Kidney glomerular epithelial cell (primary cell): Measurements from ENCODE around the gene DLGAP1.

Experiments used
- DNase-seq: peaks from one replicate; lab custom pipeline; 2025; lab: John Stamatoyannopoulos, UW

DLGAP1 gene

DNA sequence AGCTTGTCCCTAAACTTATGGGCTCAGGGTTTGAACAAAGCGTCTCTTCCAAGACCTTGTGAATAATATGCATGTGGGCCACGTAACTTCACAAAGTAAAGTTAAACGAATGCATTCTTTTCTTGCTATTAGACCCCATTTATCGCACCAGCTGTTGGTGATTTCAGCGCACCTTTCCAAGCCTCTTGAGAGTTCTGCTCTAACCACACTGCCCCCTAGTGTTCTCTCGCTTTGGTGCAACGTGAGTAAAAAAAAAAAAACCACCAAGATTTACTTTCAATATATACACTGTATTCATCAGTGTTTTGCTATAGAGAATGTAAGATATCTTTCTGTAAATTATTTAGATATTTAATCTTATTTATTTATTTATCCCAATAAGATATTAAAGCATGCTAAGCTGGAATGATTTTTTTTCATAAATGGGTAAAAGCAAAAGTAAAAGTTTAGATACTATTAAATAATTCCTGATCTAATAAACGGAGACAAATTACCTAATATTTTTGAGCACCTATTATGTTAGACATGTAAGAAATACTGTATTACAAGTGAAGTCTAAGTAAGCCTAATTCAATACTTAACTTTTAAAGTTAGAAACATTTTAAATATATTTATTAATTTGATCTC lies 459.5 kb downstream of the DLGAP1 start:
- peak; percentile 56 for DNase-seq

DNA sequence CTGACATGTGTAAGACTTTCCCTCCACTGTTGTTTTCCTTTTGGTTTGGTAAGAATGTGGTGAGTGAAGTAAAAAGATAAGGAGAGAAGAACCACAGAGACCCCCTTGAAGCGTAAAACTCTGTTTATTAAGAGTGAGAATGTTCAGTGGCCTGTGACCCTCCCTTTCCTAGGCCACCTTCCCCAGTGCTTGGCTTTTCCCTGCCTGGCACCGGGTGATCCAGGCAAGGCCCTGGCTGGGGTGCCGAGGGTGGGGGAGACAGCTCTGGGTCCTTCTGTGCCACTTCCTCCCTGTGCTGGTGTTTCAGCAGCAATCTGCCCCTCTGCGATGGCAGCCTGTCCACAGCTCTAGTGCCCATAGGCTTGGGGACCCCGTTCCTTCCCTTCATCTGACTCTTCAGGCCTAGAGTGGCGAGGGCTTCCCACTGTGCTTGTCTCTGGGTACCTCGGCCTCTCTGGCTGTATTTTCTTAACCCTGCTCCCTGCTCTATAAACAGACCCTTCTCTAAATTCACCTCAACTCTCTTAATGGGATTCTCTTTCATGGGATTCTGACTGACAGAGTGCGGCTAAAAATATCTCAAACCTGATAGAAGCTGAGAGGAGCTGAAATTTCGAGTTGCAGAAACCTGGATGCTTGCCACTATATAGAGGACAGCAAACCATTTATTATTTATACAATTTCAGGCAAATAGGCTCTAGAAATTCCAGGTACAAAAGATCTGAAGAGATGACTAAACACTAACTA lies 461.0 kb downstream of the DLGAP1 start:
- DNase-seq = peak; percentile 51

GRCh38 chr18:3985664-3986063 lies 469.4 kb downstream of the DLGAP1 start:
- peak; percentile 64 for DNase-seq

DNA sequence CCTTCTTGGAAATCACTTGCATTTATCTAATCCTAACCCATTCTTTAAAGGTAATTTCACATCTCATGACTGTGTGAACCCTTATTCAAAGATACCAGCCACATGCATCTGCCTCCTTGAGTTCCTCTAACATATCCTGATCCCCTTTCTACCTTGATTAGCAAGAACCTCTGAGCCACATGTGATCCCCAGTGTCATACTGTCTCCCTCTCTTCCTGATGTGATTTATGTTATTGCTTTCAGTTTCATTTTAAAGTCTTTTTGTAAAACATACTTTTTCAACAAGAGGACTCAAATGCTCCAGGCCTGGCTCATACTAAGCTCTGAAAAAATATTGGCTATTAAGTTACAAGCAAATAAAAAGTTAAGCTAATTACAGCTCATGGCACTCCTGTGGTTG lies 470.1 kb downstream of the DLGAP1 start:
- no peak for DNase-seq

DNA sequence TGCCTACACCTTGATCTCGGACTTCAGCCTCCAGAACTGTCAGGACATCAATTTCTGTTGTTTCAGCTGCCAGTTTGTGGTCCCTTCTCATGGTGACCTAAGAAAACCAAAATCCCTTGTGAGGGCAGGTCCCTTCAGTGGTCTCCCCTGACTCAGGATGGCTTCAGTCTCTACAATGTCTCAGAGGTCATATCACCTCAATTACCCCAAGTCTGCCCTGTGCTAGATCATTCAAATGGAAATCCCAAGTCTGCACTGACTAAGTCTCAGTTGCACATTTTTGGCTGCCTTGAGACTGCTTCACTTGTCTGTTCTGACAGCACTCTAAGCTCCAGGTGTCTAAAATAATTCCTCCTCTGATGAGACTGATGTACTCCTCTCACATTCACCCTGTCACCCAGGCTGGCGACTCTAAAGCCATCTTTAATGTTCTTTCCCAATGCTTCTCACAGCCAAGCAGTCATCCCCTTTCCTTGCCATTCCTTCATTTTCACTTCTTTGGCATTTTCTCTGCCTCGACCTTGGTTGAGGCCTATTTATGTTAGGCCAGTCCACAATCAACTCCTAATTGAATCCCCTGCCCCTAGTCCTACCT lies 470.8 kb downstream of the DLGAP1 start:
- no peak for DNase-seq

- peak; percentile 30 for DNase-seq
These were observed 471.6 kb downstream of the DLGAP1 start for GRCh38 chr18:3983351-3983969.

DNA sequence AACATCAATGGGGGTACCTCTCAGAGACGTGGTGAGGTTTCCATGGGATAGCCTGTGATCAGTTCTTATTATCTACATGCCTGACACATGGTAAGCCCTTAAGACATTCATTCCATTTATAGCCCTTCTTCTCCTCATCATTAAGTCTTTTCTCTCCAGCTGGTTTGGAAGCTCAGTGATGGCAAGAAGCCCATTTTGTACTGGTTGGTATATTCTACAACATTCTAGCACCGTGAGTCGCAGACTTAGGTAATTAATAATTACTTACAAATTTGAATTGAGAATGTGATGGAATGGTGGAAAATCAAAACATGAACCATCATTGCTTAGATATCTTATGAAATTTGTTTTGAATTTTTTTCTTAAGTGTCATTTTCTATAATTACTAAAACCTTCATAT lies 472.6 kb downstream of the DLGAP1 start:
- peak; percentile 67 for DNase-seq

GRCh38 chr18:3979024-3979423 lies 476.1 kb downstream of the DLGAP1 start:
- DNase-seq = no peak

DNA sequence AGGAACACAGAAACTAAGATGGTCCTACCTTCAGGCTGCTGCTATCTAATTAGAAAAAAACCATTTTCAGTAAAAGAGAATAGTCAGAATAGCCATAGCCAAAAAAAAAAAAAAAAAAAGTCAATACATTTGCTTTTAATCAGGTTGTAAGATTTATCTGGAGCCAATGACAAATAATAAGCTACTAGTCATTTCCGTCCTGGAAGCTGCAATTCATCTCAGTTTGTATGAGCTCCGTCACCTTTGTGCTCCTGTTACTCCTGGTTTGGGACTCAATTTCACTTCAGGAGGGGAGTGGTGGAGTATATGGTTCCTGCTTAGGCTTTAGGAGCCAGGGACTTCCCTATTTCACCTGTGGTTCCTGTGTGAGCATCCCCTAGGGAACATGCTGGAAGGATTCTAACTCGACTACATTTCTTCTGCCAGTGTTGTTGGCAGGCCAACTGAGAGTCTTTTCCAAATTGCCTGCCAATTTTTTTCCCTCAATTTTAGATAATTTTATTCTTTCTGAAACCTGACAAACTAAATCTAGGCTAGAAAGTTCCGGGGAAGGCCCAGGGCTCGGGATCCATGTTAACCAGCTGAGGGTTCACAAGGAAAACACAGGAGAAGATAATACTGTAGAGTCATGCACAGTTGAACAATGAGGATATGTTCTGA lies 481.8 kb downstream of the DLGAP1 start:
- DNase-seq = no peak

DNA sequence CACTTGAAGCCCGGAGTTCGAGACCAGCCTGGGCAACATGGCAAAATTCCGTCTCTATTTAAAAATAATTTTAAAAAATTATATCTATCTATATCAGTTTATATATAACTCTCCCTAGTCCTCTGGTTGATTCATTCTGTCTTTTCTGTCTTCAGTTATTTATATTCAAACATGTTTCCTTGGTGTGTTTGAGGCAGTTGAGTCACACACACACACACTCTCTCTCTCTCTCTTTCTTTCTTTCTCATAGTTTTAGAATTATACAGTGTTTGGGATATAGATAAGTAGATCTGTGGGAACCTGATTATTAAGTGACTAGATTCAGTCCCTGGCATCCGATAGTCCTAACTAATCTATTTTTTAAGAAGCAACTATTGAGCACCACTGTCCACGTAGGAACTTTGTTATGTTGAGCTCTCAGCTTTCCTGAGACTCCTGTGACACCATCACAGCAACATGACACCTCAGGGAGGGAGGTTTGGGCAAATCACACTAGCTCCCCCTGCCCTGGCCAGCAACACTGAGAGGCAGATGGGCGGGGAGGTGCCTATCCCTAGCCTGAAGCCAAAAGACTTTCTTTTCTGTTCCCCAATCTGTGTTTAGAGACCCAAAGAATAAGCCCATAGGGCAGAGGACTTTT lies 482.7 kb downstream of the DLGAP1 start:
- DNase-seq = no peak

DNA sequence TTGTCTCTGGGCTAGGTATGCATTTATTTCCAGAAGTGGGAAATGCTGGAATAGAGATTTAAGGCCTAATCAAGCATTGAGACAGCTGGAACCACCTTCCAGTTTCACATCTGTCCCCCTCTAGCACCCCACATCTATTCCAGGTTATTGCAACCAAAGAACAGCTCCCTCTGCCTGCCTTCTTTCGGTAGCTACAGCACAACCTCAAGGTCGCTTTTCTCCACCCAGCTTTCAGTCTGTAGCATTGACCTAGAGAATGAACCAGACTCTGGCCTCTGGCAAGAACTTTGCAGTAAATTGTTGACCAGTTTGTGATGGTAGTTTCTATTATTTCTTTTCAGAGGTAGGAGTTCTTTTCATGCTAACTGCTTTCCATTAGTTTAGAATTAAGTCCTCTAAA lies 484.2 kb downstream of the DLGAP1 start:
- DNase-seq = no peak

- peak; percentile 11 for DNase-seq
These were observed 487.5 kb downstream of the DLGAP1 start for GRCh38 chr18:3967359-3968180.

DNA sequence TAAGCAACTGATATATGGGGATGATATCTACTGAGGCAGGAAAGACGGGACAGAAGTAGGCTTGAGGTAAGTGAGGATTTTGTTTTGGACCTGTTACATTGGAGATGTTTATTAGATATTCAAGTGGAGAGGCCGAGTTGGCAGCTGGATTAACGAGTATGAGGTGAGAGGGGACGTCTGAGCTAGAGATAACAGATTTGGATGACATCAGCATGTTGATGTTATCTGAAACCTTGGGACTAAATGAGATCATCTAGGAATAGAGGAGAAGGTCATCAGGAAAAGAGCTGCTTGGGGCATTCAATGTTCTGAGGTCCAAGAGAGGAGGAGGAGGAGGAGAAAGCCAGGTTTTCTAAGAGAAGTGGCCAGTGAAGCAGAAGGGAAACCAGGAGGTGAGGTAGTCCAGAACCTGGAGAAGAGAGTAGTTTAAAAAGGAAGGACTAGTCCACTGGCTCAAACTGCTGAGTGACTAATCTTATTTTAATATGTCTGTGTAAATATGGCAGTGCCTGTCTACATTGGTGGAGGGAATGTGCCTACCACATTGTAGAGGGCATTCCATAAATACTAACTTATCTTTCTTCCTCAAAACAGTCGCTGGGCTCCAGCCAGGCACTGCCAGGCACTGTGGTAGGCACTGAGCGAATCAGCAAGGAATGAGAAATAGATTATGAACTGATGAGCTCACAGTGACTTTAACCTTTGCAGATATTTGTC lies 488.3 kb downstream of the DLGAP1 start:
- peak; percentile 92 for DNase-seq

DNA sequence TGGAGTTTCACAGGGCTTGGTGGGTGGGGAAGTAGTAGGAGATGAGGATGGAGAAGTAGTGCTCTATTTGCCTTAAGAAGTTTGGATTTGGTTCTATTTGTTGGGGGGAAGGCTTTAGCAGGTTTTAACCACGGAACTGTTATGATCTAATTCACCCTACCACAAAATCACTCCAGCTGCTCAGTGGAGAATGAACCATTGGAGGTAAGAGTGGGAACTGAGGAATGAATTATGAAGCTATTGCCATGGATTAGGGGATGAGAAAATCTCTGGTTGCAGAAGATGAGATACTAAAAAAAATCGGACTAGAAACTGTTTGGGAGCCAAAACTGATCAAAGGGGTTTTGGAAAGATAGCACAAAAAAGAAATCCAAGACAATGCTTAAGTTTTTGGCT lies 488.9 kb downstream of the DLGAP1 start:
- DNase-seq = no peak

- DNase-seq = no peak
These were observed 494.1 kb downstream of the DLGAP1 start for GRCh38 chr18:3960977-3961376.

DNA sequence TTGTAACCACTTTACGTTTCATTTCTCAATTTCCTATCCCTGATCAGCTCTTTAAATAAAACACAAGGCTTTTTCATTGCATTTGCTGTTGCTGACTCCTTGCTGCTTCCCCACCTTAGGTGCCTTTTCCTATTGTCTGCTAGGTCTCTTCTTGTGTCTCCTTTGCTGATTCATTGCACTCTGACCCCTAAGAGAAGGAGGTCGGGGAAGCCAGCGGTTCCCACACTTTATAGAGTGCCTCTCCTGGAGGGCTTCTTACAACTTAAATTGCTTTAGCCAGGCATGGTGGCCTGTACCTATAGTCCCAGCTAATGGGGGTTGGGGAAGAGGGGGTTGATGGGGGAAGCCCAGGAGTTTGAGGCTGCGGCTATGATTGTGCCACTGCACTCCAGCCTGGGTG lies 495.0 kb downstream of the DLGAP1 start:
- DNase-seq = no peak

- no peak for DNase-seq
These were observed 503.1 kb downstream of the DLGAP1 start for GRCh38 chr18:3952031-3952430.

GRCh38 chr18:3950668-3951404 lies 504.3 kb downstream of the DLGAP1 start:
- no peak for DNase-seq

DNA sequence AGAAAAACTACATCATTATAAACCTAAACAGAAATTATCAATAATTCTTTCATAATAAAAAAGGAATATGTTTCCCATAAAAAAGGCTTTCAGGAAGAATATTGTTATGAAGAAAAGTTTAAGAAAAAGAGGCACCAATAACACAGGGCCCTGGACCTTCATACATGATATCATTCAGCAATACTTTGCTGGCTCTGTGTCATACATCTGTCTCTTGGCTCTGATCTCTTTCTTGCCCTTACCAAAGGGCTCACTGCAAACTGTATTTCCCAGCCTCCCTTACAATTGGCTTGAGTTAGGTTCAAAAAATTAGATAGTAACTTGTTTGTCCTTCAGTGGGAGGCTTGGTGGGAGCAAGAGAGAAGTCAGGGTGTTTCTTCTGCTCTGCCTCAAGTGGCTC lies 506.1 kb downstream of the DLGAP1 start:
- no peak for DNase-seq

GRCh38 chr18:3947383-3947782 lies 507.7 kb downstream of the DLGAP1 start:
- no peak for DNase-seq
